GM13977 (cell line): ENCODE measurements around the gene EEF2K.
"Not testable (repeated sequence)": the region's sequence is repeated elsewhere in the genome, so short reads cannot be mapped to it uniquely, and the experiment has no call there.

Experiments
- DNase-seq: peaks from one replicate; pipeline ENCODE4 v3.0.0; 2012; ENCODE audit warnings: low spot score
- CTCF ChIP-seq: IDR thresholded peaks from 2 replicates; pipeline ENCODE4 v1.5.1; 2012; ENCODE audit warnings: mild to moderate bottlenecking, control low read depth; ENCODE audit not compliant: insufficient read depth; ENCODE audit errors: extremely low read depth, missing control alignments
- in situ Hi-C: fragments of 300-500 bp; cut with MboI; formaldehyde crosslinking; loops from one replicate; pipeline ENCODE4 v1.12.0; 2022; ENCODE audit warnings: low sequenced_read_pairs, low pct_unique_long_range_greater_than_20kb, mixed read lengths, inconsistent platforms; ENCODE audit not compliant: unreplicated experiment

Gene EEF2K

DNA sequence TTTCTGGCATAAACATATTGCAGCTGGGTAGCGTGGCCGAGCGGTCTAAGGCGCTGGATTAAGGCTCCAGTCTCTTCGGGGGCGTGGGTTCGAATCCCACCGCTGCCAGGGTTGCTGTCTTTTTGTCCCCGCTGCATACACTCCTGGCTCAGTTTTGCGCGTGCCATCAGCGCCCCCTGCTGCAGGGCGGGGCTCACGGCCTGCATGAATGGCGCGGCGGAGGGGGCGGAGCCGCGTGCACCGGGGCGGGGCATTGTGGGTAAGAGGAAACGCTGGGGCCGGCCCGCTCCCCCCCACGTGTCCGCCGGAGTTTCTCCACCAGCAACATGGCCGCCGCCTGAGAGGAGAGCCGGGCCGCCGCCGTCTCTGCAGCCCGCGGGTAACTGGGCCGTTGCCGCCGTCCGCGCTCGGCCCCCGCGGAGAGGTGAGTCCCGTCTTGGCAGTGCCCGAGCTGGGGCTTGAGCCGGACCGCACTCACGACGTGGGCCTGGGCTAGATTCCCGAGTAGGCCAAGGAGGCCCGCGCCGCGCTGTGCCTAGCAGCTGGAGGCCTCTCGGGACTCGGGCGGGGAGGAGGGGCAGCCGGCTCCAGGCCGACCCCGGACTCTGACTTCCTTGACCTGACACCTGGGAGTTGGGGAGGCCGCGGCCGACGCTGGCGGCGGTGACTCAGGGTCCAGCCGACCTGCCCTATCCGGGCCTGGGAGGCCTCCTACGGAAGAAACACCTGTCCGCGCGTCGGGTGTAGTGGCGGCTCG, 91.2 kb downstream of the EEF2K start, which contains the start of gene POLR3E:
Gene POLR3E, plus strand, starts transcription at position 296 of the 757 bp plus-strand sequence. CDS start 5,560 bp downstream, outside the sequence.
- in situ Hi-C loops, result loop anchor here (5.0 to 25.0 kb wide), 2 partner anchors 95 to 285 kb away; partner anchors contain the start of genes MOSMO and PDZD9
- peak; percentile 100 for TF ChIP-seq CTCF

GRCh38 chr16:22297871-22298733, 92.0 kb downstream of the EEF2K start:
- TF ChIP-seq CTCF, result no peak
- in situ Hi-C loops, result loop anchor here (5.0 to 25.0 kb wide), 2 partner anchors 96 to 286 kb away; partner anchors contain the start of genes MOSMO and PDZD9
- peak; percentile 77 for DNase-seq

More for the DNA sequence above, 91.2 kb downstream of the EEF2K start, which contains the start of gene POLR3E:
- peak; percentile 96 for DNase-seq

GRCh38 chr16:22299036-22299435, 93.0 kb downstream of the EEF2K start:
- in situ Hi-C loops, result loop anchor here (5.0 to 25.0 kb wide), 2 partner anchors 97 to 287 kb away; partner anchors contain the start of genes MOSMO and PDZD9
- DNase-seq, result no peak

DNA sequence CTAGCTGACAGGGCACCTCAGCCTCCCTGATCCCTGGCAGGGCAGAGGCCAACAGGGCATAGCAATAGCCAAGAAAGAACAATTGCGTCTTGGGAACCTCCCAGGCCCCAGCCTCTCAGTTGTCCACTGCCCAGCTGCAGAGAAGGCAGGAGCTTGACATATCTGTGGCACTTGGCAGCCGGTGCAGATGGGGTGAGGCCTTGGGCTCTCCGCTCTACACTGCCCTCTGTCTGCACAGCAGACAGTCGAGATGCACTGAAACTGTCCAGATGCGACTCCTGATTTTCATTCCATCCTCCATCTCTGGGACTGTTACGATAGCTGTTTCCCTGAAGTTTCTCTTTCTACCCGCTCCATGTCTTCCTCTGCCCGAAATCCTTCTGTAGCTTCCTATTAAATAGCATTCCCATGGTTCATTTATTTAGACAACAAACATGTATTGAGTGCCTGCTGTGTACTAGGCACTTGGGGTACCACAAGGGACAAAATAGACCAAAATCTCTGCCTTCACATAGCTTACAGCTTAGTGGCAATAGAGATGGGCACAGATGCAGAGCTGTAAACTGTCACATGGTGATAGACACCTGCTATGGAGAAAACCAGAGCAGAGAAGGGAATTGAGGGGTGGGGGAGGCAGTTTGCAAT, 94.5 kb downstream of the EEF2K start:
- TF ChIP-seq CTCF, result peak; percentile 71
- peak; percentile 69 for DNase-seq
- in situ Hi-C loops, result no loop called here

More at GRCh38 chr16:22299036-22299435, 93.0 kb downstream of the EEF2K start:
- no peak for TF ChIP-seq CTCF

- DNase-seq, in situ Hi-C loops: not testable (repeated sequence)
These were observed 95.3 kb downstream of the EEF2K start for GRCh38 chr16:22301423-22301822.

DNA sequence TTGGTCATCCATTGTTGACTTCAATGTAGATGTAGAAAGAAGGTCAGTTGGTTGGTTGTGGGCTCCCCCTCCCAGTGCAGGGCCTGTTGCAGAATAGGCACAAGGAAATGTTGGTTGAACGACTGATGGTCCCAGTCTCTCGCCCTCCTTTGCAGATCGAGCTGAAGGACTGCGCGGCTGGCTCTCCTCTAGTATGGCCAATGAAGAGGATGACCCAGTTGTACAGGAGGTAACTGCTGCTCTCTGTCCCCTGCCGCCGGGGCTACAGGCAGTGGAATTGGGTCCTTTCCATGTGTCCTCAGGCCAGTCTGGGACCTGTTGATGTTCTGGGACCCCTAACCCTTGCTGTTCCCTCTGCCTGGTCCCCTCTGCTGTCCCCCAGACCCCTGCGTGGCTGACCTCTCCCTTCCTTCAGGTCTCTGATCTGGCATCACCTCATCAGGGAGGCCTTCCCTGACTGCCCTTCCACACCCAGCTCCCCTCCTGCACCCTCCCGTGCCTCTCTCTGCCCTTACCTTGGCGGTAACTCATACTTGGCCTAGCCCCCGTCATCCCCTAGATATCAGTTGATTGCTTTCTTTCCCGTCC, 96.8 kb downstream of the EEF2K start:
- in situ Hi-C loops, result no loop called here
- DNase-seq, result no peak

More for the DNA sequence above, 96.8 kb downstream of the EEF2K start:
- TF ChIP-seq CTCF, result no peak
